Measurements from ENCODE around the gene BCL11B. TPM values are rescaled to one million over a fixed set of nuclear protein-coding genes. Genes with fewer than 3 reads are reported as not detected.
A peak's percentile ranks its signal among the peaks of the same experiment; 100 is the strongest.

BCL11B gene
- total RNA-seq, 1 donor from 2014 or later = 0.16 TPM

DNA sequence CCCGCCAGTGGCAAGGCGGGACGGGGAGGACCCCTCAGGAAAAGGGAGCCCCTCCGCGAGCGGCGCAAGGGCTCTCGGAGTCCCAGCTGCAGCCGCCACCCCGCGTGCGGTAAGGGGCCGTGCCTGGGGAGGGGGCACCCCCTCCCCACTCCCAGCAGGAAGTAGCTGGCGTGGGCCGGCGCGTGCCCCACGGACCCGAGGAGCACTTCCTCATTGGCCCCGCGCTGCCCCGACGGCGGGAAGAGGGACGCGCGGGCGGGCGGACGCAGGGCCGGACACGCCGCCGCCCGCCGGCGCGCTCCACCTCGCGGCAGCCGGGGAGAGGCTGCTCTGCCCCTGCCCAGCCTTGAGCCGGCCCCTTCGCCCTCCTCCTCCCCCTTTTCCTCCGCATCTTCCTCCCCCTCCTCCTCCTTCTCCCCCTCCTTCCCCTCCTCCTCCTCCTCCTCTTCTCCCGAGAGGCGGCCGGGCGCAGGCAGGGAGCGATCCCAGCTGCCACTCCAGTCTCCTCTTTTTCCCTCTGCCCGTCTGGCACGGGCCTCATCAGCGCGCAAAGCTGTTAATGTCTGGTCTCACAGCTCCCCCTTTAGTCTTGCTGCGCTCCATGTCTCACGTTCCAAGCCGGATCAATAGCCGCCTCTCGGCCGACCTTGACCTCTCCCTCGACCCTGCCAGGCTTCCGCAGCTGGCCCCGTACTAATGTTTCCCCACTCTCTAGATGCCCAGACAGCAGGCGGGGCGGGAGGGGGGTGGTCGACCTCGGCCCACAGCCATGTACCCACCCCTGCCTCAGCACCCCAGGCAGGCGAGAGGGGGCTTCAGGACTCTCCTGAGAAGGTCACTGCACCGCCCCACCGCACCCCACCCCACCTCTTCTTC, 2.6 kb upstream of the BCL11B start:
- TF ChIP-seq, protein P1, sequence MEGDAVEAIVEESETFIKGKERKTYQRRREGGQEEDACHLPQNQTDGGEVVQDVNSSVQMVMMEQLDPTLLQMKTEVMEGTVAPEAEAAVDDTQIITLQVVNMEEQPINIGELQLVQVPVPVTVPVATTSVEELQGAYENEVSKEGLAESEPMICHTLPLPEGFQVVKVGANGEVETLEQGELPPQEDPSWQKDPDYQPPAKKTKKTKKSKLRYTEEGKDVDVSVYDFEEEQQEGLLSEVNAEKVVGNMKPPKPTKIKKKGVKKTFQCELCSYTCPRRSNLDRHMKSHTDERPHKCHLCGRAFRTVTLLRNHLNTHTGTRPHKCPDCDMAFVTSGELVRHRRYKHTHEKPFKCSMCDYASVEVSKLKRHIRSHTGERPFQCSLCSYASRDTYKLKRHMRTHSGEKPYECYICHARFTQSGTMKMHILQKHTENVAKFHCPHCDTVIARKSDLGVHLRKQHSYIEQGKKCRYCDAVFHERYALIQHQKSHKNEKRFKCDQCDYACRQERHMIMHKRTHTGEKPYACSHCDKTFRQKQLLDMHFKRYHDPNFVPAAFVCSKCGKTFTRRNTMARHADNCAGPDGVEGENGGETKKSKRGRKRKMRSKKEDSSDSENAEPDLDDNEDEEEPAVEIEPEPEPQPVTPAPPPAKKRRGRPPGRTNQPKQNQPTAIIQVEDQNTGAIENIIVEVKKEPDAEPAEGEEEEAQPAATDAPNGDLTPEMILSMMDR (IDR thresholded peaks at IDR 0.05) = peak; percentile 62
- Mint-ChIP-seq H3K4me3 (ENCODE audit: unreplicated experiment) (peak overlapping the region; percentile 75), H3K4me1 (ENCODE audit: unreplicated experiment) (peaks cover 31% of the 10 kb centered on the region), H3K27ac (ENCODE audit: unreplicated experiment) (no peak overlapping the region), H3K36me3 (ENCODE audit: unreplicated experiment) (no peaks in the 10 kb centered on the region), H3K9me3 (ENCODE audit: unreplicated experiment) (no peaks in the 10 kb centered on the region), H3K27me3 (ENCODE audit: unreplicated experiment) (peaks cover 65% of the 10 kb centered on the region)
- DNase-seq (ENCODE audit: extremely low spot score, unreplicated experiment) = peak; percentile 92

DNA sequence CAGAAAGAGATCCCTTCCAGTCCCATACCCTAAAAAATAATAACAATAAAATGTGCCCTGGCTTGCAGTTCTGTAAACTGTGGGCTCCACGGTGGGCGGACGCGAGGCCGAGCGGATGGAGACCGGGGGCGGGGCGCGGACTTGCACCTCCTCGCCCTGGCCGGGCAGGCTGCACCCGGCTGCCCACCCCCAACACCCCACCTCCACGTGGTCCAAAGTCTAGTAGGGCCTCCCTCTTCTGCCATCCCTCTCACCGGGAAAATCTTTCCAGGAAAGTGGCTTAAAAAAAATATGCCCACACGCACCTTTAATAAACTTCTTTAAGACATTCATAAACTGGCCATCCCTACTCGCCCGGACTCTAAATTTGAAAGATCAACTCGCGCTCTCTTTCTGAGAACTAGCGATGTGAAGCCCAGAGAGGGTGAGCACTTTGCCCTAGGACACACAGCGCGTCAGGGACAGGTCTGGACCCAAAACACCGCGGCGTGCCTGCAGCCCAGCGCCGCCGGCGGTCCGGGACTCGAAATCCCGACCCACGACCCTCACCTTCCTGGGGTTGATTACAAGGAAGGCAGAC, 1.9 kb upstream of the BCL11B start:
- Mint-ChIP-seq H3K36me3 (ENCODE audit: unreplicated experiment) (no peaks in the 10 kb centered on the region), H3K9me3 (ENCODE audit: unreplicated experiment) (no peaks in the 10 kb centered on the region), H3K27ac (ENCODE audit: unreplicated experiment) (no peak overlapping the region), H3K4me3 (ENCODE audit: unreplicated experiment) (peak overlapping the region; percentile 60), H3K4me1 (ENCODE audit: unreplicated experiment) (peaks cover 35% of the 10 kb centered on the region), H3K27me3 (ENCODE audit: unreplicated experiment) (peaks cover 67% of the 10 kb centered on the region)
- no peak for DNase-seq (ENCODE audit: extremely low spot score, unreplicated experiment)
- TF ChIP-seq, protein P1 (IDR thresholded peaks at IDR 0.05) = no peak

DNA sequence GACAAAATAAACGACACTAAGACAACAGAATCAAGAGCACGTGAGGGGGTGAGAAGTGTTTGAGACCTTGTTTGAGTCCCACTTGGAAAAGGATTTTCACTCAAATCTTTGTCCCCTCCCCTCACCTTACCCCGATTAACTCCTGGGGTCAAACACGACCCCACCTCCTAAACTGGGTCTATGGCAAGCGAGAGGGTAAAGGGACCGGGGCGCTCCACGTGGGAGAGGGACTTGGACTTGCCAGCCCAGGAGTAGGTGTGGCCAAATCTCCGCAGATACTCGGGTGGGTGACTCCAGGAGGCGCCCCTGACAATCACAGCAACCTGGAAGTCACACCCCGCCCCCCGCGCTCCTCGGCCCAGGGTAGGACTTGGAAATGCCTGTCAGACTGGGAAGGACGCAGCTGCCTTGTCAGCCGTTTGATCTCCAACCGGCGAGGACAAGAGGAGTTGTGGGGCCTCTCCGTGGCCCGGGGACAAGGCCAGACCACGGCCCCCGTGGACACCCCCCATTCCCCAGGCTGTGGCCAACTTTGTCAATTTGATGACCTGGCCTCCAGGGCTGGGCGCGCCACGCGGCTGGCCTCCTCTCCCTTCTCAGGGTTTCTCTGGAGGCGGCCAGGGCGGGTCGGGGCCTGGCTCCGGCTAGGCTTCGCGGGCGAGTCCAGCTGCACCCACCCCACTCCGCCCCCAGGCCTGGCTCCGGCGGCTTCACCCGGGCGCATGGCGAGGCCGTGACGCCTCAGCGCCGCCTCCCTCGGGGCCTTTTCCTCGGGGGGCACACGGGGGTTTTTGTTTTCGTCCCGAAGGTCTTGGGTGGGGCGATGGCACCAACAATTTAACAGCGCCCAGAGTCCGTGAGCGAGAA, 1.1 kb upstream of the BCL11B start:
- H3K27ac Mint-ChIP-seq (ENCODE audit: unreplicated experiment) = no peak overlapping the region
- no peaks in the 10 kb centered on the region for H3K9me3 Mint-ChIP-seq (ENCODE audit: unreplicated experiment)
- TF ChIP-seq, protein P1 (IDR thresholded peaks at IDR 0.05) = no peak
- peaks cover 67% of the 10 kb centered on the region for H3K27me3 Mint-ChIP-seq (ENCODE audit: unreplicated experiment)
- no peak for DNase-seq (ENCODE audit: extremely low spot score, unreplicated experiment)
- peak overlapping the region; percentile 79 for H3K4me3 Mint-ChIP-seq (ENCODE audit: unreplicated experiment)
- H3K4me1 Mint-ChIP-seq (ENCODE audit: unreplicated experiment) = peaks cover 35% of the 10 kb centered on the region
- no peaks in the 10 kb centered on the region for H3K36me3 Mint-ChIP-seq (ENCODE audit: unreplicated experiment)

DNA sequence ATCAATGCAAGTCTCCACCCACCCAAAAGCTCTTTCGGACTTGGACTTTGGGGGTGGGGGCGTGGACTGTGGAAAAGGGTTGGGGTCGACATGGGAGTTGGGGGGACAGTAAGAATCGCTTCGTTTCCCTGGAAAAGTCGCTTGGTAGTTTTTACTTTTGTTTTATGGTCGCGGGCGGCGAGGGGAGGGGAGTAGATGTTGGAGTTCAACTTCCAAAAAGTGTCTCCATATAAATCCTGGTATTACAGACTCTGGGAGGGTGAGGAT, 568 bp upstream of the BCL11B start:
- H3K36me3 Mint-ChIP-seq (ENCODE audit: unreplicated experiment) = no peaks in the 10 kb centered on the region
- peaks cover 35% of the 10 kb centered on the region for H3K4me1 Mint-ChIP-seq (ENCODE audit: unreplicated experiment)
- H3K4me3 Mint-ChIP-seq (ENCODE audit: unreplicated experiment) = peak overlapping the region; percentile 79
- TF ChIP-seq, protein P1 (IDR thresholded peaks at IDR 0.05) = no peak
- no peak overlapping the region for H3K27ac Mint-ChIP-seq (ENCODE audit: unreplicated experiment)
- H3K27me3 Mint-ChIP-seq (ENCODE audit: unreplicated experiment) = peaks cover 68% of the 10 kb centered on the region
- no peak for DNase-seq (ENCODE audit: extremely low spot score, unreplicated experiment)
- H3K9me3 Mint-ChIP-seq (ENCODE audit: unreplicated experiment) = no peaks in the 10 kb centered on the region
